K562 (cell line): Measurements from ENCODE around the gene C6orf58. TPM values are rescaled to one million over a fixed set of nuclear protein-coding genes. Genes with fewer than 3 reads are reported as not detected.

ENCODE experiments used
- ATAC-seq: fragments of 200-7000 bp; cut with Tn5 transposase; 3 replicates; pipeline ENCODE4 v1.9.1; 2020; ENCODE audit warnings: moderate library complexity
- Bru-seq: library from RNA; stranded (reverse); fragments of 400-500 nt; gene quantifications from one replicate; lab custom pipeline; 2021; lab: Mats Ljungman, UMichigan
- BruChase-seq, 2 experiments: library from RNA; stranded (reverse); fragments of 400-500 nt; gene quantifications; one replicate each; lab custom pipeline; 2021; lab: Mats Ljungman, UMichigan
- BruUV-seq: library from RNA; stranded (reverse); fragments of 400-500 nt; replicated peaks from 2 replicates; lab custom pipeline; 2021; lab: Mats Ljungman, UMichigan
- CTCF ChIA-PET: fragments of 300-600 bp; formaldehyde crosslinking; extraction: SDS; loops from one replicate; lab custom pipeline; 2021; ENCODE audit warnings: low intra/inter-chr PET ratio; lab: Yijun Ruan, JAX
- POLR2A ChIA-PET: fragments of 300-600, 350-650 bp; sonication (Branson Sonifier 250); formaldehyde crosslinking; extraction: SDS; loops from one replicate; lab custom pipeline; 2021; ENCODE audit warnings: antibody characterized with exemption, inconsistent platforms; lab: Yijun Ruan, JAX
- DNase-seq, 4 experiments: peaks; one replicate each; pipeline versions ENCODE4 v3.0.0 to v3.0.0-alpha.2; 2011 to 2018; ENCODE audit warnings: low spot score in 3 of 4, mixed read lengths in 3 of 4; ENCODE audit errors: extremely low read depth in 1 of 4
- FAIRE-seq: peaks from 2 replicates; lab custom pipeline; 2011; peaks lifted over from hg19 to GRCh38; lab: Jason Lieb, UNC
- H2AFZ ChIP-seq: 2 replicates; pipeline ENCODE4 v1.6.0; 2011; ENCODE audit warnings: low read depth, low read length, control low read depth, inconsistent platforms
- H3K27ac ChIP-seq: fragments of 200-600 bp; 3 replicates; pipeline ENCODE4 v1.8.0; 2011; ENCODE audit warnings: low read depth, mild to moderate bottlenecking, control low read depth, inconsistent platforms, low read length, moderate library complexity, mixed read lengths; ENCODE audit errors: extremely low read depth
- H3K27me3 ChIP-seq, 2 experiments: fragments of 300-600 bp in 1 of 2; 2 replicates in 1 of 2; 3 replicates in 1 of 2; pipeline versions ENCODE4 v1.6.0 to v1.8.0; 2011; ENCODE audit warnings: inconsistent platforms in 2 of 2, low read length in 2 of 2, mild to moderate bottlenecking in 1 of 2, mixed read lengths in 1 of 2, moderate library complexity in 1 of 2; ENCODE audit not compliant: control insufficient read depth in 2 of 2, insufficient read depth in 2 of 2
- H3K36me3 ChIP-seq: fragments of 300-600 bp; 3 replicates; pipeline ENCODE4 v1.8.0; 2011; ENCODE audit warnings: mild to moderate bottlenecking, low read length, inconsistent platforms; ENCODE audit not compliant: control insufficient read depth, insufficient read depth
- H3K4me1 ChIP-seq, 2 experiments: fragments of 200-600 bp in 1 of 2; replicated peaks in 1 of 2; 2 replicates in 1 of 2; 3 replicates in 1 of 2; pipeline versions ENCODE4 v1.5.1 to v1.8.0; 2011; ENCODE audit warnings: inconsistent platforms in 2 of 2, low read length in 2 of 2, mild to moderate bottlenecking in 1 of 2, mixed read lengths in 1 of 2, moderate library complexity in 1 of 2; ENCODE audit not compliant: control insufficient read depth in 2 of 2, insufficient read depth in 2 of 2
- H3K4me2 ChIP-seq: 2 replicates; pipeline ENCODE4 v1.6.1; 2011; ENCODE audit warnings: low read length, control low read depth, inconsistent platforms, mixed read lengths; ENCODE audit not compliant: insufficient read depth
- H3K4me3 ChIP-seq: fragments of 200-600 bp; sonication (generic), shearing (Covaris generic); 2 replicates; pipeline ENCODE4 v1.5.1; 2016; ENCODE audit warnings: control low read depth, inconsistent platforms
- H3K79me2 ChIP-seq: fragments of 200-600 bp; 3 replicates; pipeline ENCODE4 v1.8.0; 2011; ENCODE audit warnings: low read length, inconsistent platforms; ENCODE audit not compliant: control insufficient read depth, insufficient read depth
- H3K9ac ChIP-seq, 2 experiments: 2 replicates each; pipeline versions ENCODE4 v1.6.0 to v1.6.1; 2011; ENCODE audit warnings: low read depth in 2 of 2, low read length in 2 of 2, control low read depth in 1 of 2, inconsistent platforms in 1 of 2, mild to moderate bottlenecking in 1 of 2, mixed read lengths in 1 of 2; ENCODE audit not compliant: insufficient read depth in 1 of 2
- H3K9me1 ChIP-seq: one replicate; pipeline ENCODE4 v1.6.0; 2011; ENCODE audit warnings: inconsistent platforms, mild to moderate bottlenecking, low read length, moderate library complexity; ENCODE audit not compliant: control insufficient read depth, insufficient read depth
- H3K9me3 ChIP-seq: replicated peaks from 2 replicates; pipeline ENCODE4 v1.5.1; 2011; ENCODE audit warnings: low read depth, low read length, inconsistent platforms; ENCODE audit not compliant: control insufficient read depth, insufficient read depth
- H4K20me1 ChIP-seq: replicated peaks from 2 replicates; pipeline ENCODE4 v1.6.1; 2011; ENCODE audit warnings: low read length, inconsistent platforms, mixed read lengths; ENCODE audit not compliant: control insufficient read depth, insufficient read depth
- HDAC6 ChIP-seq: IDR thresholded peaks from 2 replicates; pipeline ENCODE4 v1.6.1; 2012; ENCODE audit warnings: low read depth, mild to moderate bottlenecking, control low read depth, inconsistent platforms, low read length, moderate library complexity
- MEF2A ChIP-seq: IDR thresholded peaks from 2 replicates; pipeline ENCODE4 v1.6.1; 2011; ENCODE audit warnings: low read depth, mild to moderate bottlenecking, low read length, moderate library complexity; ENCODE audit not compliant: control insufficient read depth
- SIX5 ChIP-seq, 2 experiments: IDR thresholded peaks; 2 replicates each; pipeline ENCODE4 v1.6.1; 2011; ENCODE audit warnings: low read length in 2 of 2, borderline replicate concordance in 1 of 2, low read depth in 1 of 2, mild to moderate bottlenecking in 1 of 2, moderate library complexity in 1 of 2; ENCODE audit not compliant: insufficient read depth in 1 of 2
- SNRNP70 ChIP-seq: fragments of 200-400 bp; formaldehyde crosslinking; optimal IDR thresholded peaks from 2 replicates; pipeline ENCODE3; 2017; ENCODE audit warnings: low read depth, low read length
- WGBS: fragments of 100-300 bp; shearing (Covaris generic); methylation state at CpG from one replicate; pipeline ENCODE4 v1.1.6; 2016; ENCODE audit warnings: low coverage, mixed read lengths; ENCODE audit not compliant: insufficient coverage; ENCODE audit errors: missing lambda C conversion rate; 5-methylcytosine and 5-hydroxymethylcytosine counted together
- in situ Hi-C: fragments of 300-500 bp; cut with MboI; formaldehyde crosslinking; loops from 4 replicates; pipeline ENCODE4 v1.15.0; 2018; ENCODE audit warnings: inconsistent platforms, mixed read lengths
- intact Hi-C: fragments of 100-400 bp; cut with micrococcal nuclease; formaldehyde crosslinking; loops from 2 replicates; pipeline ENCODE4 v1.14.2; 2022
- long read RNA-seq, 3 experiments: library from polyadenylated mRNA in 2 of 3; library from RNA in 1 of 3; unstranded in 2 of 3; stranded (forward) in 1 of 3; transcript quantifications; one replicate each; pipeline ENCODE4 v2.0.0, GENCODE V29; 2019 to 2022
- polyA minus RNA-seq, 3 experiments: library from RNA; depleted of rRNA, polyadenylated mRNA; stranded (reverse); fragments of >200 nt; gene quantifications; 2 replicates each; pipeline ENCODE4 v1.2.3, GENCODE V29; 2011
- polyA plus RNA-seq, 8 experiments: library from polyadenylated mRNA; depleted of rRNA in 4 of 8; stranded (reverse) in 5 of 8; unstranded in 3 of 8; fragments of >200 nt; fragmentation: Nextera tagmentation in 2 of 8; fragmentation: Illumina TruSeq in 1 of 8; extraction: Ambion mirVana in 2 of 8; extraction: Trizol in 1 of 8; gene quantifications; 2 replicates each; pipeline versions ENCODE4 v1.2.1 to v1.2.3, GENCODE V29; 2011 to 2014; ENCODE audit warnings: inconsistent platforms in 1 of 8, missing spikeins in 1 of 8
- total RNA-seq, 7 experiments: library from RNA; depleted of rRNA in 6 of 7; stranded (reverse); fragments of >200 nt in 6 of 7; fragmentation: Illumina TruSeq in 2 of 7; extraction: Trizol in 2 of 7; gene quantifications; 2 replicates each; pipeline versions ENCODE4 v1.2.1 to v1.2.3, GENCODE V29; 2011 to 2021; ENCODE audit warnings: low replicate concordance in 1 of 7
- TF ChIP-seq, protein P1 (sequence below): fragments of 450-650 bp; IDR thresholded peaks from 2 replicates; pipeline ENCODE4 v1.6.1; 2016; ENCODE audit warnings: mild to moderate bottlenecking, moderate library complexity

Gene C6orf58
- total RNA-seq (2011; cell fraction: chromatin; rRNA removed; ENCODE audit: low replicate concordance): not detected in 2 replicates
- total RNA-seq (2011; cell fraction: nucleolus; rRNA removed): not detected in 2 replicates
- total RNA-seq (2011; cell fraction: nucleoplasm; rRNA removed): not detected in 2 replicates
- total RNA-seq (2014; rRNA removed): not detected in 2 replicates
- total RNA-seq (2014; rRNA removed; fragmentation: Illumina TruSeq; extraction: Trizol): not detected in 2 replicates
- not detected in 2 replicates for total RNA-seq (2015; rRNA removed; fragmentation: Illumina TruSeq; extraction: Trizol)
- total RNA-seq (2021): not detected in 2 replicates
- polyA plus RNA-seq (2011; rRNA removed): not detected in 2 replicates
- polyA plus RNA-seq (2011; cell fraction: cytosol; rRNA removed): not detected in 2 replicates
- polyA plus RNA-seq (2011; cell fraction: nucleus; rRNA removed): not detected in 2 replicates
- not detected in 2 replicates for polyA plus RNA-seq (2012)
- not detected in 2 replicates for polyA plus RNA-seq (2014; fragmentation: Illumina TruSeq; extraction: Trizol)
- polyA plus RNA-seq (2014; fragmentation: Nextera tagmentation; extraction: Ambion mirVana): under 1 TPM in 1 of 2 experiments, not detected in 1; 0.04 TPM
- not detected in 2 replicates for polyA plus RNA-seq (2014; rRNA removed)
- polyA minus RNA-seq (2011; rRNA and poly(A)+ RNA removed): not detected in 2 replicates
- polyA minus RNA-seq (2011; cell fraction: cytosol; rRNA and poly(A)+ RNA removed): not detected in 2 replicates
- not detected in 2 replicates for polyA minus RNA-seq (2011; cell fraction: nucleus; rRNA and poly(A)+ RNA removed)
- not detected for Bru-seq, nascent RNA
- percentile 6 among the genes with signal in this experiment for BruChase-seq, experiment 1, labeled RNA remaining after a 2-hour chase
- not detected for BruChase-seq, experiment 2, labeled RNA remaining after a 6-hour chase
- long read RNA-seq, experiment 1, partial matches to known transcripts: 0 of 1 reads
- long read RNA-seq, experiment 1, other reads (novel, unspliced or antisense): 1 of 1 reads
- long read RNA-seq, experiment 2: 0 reads
- long read RNA-seq, experiment 3: 0 reads

DNA sequence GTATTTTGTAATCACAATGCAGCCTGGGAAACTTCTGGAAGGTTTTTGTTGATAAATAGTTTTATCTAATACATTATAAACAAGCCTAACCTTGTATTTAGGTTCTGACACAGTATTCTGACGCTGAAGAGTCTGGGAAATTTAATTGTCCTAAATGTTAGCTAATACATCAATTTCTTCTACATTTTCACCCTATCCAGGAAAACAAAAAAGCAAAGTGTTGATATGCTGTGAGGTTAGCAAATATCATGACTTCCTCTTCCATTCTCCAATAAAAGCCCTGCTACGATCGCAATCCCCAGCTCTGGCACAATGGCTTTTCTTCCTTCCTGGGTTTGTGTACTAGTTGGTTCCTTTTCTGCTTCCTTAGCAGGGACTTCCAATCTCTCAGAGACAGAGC, at the start of gene C6orf58:
Gene C6orf58, plus strand, starts transcription at position 301 of the 400 bp plus-strand sequence. Its CDS starts 12 bp downstream, at position 313.
- no peaks in the 10 kb centered on the region for H3K79me2 ChIP-seq
- 0% methylated on average over 3 of the region's 3 CpGs for WGBS
- no TSS peak for BruUV-seq
- no peak within 1 kb of the TSS for H3K4me3 ChIP-seq
- in situ Hi-C loops: no loop called here
- ChIA-PET CTCF (no interaction called here), POLR2A (no interaction called here)
- DNase-seq (no peak), ATAC-seq (no peak), FAIRE-seq (no peak)
- intact Hi-C loops: no loop called here
- no peaks in the 10 kb centered on the region for H3K36me3 ChIP-seq
- H3K27me3 ChIP-seq: no peaks in the 10 kb centered on the region
- no peak within 1 kb of the TSS for H2AFZ ChIP-seq
- H3K9me1 ChIP-seq: no peaks in the 10 kb centered on the region
- no peaks in the 10 kb centered on the region for H3K4me1 ChIP-seq
- no peak within 1 kb of the TSS for H3K27ac ChIP-seq
- no peaks in the 10 kb centered on the region for H4K20me1 ChIP-seq
- H3K9ac ChIP-seq: no peak within 1 kb of the TSS
- 0 out of 2 replicates have a peak, but pooled peaks cover 2% of the 10 kb centered on the region for H3K9me3 ChIP-seq
- no peak within 1 kb of the TSS for H3K4me2 ChIP-seq
- TF ChIP-seq SNRNP70 (no peak), MEF2A (no peak), HDAC6 (no peak), SIX5 (IDR thresholded peaks at IDR 0.05; ENCODE audit: borderline replicate concordance in 1 of 2, insufficient read depth in 1 of 2, low read depth in 1 of 2, low read length in 2 of 2) (no peak)
- TF ChIP-seq, protein P1, sequence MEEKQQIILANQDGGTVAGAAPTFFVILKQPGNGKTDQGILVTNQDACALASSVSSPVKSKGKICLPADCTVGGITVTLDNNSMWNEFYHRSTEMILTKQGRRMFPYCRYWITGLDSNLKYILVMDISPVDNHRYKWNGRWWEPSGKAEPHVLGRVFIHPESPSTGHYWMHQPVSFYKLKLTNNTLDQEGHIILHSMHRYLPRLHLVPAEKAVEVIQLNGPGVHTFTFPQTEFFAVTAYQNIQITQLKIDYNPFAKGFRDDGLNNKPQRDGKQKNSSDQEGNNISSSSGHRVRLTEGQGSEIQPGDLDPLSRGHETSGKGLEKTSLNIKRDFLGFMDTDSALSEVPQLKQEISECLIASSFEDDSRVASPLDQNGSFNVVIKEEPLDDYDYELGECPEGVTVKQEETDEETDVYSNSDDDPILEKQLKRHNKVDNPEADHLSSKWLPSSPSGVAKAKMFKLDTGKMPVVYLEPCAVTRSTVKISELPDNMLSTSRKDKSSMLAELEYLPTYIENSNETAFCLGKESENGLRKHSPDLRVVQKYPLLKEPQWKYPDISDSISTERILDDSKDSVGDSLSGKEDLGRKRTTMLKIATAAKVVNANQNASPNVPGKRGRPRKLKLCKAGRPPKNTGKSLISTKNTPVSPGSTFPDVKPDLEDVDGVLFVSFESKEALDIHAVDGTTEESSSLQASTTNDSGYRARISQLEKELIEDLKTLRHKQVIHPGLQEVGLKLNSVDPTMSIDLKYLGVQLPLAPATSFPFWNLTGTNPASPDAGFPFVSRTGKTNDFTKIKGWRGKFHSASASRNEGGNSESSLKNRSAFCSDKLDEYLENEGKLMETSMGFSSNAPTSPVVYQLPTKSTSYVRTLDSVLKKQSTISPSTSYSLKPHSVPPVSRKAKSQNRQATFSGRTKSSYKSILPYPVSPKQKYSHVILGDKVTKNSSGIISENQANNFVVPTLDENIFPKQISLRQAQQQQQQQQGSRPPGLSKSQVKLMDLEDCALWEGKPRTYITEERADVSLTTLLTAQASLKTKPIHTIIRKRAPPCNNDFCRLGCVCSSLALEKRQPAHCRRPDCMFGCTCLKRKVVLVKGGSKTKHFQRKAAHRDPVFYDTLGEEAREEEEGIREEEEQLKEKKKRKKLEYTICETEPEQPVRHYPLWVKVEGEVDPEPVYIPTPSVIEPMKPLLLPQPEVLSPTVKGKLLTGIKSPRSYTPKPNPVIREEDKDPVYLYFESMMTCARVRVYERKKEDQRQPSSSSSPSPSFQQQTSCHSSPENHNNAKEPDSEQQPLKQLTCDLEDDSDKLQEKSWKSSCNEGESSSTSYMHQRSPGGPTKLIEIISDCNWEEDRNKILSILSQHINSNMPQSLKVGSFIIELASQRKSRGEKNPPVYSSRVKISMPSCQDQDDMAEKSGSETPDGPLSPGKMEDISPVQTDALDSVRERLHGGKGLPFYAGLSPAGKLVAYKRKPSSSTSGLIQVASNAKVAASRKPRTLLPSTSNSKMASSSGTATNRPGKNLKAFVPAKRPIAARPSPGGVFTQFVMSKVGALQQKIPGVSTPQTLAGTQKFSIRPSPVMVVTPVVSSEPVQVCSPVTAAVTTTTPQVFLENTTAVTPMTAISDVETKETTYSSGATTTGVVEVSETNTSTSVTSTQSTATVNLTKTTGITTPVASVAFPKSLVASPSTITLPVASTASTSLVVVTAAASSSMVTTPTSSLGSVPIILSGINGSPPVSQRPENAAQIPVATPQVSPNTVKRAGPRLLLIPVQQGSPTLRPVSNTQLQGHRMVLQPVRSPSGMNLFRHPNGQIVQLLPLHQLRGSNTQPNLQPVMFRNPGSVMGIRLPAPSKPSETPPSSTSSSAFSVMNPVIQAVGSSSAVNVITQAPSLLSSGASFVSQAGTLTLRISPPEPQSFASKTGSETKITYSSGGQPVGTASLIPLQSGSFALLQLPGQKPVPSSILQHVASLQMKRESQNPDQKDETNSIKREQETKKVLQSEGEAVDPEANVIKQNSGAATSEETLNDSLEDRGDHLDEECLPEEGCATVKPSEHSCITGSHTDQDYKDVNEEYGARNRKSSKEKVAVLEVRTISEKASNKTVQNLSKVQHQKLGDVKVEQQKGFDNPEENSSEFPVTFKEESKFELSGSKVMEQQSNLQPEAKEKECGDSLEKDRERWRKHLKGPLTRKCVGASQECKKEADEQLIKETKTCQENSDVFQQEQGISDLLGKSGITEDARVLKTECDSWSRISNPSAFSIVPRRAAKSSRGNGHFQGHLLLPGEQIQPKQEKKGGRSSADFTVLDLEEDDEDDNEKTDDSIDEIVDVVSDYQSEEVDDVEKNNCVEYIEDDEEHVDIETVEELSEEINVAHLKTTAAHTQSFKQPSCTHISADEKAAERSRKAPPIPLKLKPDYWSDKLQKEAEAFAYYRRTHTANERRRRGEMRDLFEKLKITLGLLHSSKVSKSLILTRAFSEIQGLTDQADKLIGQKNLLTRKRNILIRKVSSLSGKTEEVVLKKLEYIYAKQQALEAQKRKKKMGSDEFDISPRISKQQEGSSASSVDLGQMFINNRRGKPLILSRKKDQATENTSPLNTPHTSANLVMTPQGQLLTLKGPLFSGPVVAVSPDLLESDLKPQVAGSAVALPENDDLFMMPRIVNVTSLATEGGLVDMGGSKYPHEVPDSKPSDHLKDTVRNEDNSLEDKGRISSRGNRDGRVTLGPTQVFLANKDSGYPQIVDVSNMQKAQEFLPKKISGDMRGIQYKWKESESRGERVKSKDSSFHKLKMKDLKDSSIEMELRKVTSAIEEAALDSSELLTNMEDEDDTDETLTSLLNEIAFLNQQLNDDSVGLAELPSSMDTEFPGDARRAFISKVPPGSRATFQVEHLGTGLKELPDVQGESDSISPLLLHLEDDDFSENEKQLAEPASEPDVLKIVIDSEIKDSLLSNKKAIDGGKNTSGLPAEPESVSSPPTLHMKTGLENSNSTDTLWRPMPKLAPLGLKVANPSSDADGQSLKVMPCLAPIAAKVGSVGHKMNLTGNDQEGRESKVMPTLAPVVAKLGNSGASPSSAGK: no peak
